ENCODE results near the gene RSPH9.

RSPH9 gene

DNA sequence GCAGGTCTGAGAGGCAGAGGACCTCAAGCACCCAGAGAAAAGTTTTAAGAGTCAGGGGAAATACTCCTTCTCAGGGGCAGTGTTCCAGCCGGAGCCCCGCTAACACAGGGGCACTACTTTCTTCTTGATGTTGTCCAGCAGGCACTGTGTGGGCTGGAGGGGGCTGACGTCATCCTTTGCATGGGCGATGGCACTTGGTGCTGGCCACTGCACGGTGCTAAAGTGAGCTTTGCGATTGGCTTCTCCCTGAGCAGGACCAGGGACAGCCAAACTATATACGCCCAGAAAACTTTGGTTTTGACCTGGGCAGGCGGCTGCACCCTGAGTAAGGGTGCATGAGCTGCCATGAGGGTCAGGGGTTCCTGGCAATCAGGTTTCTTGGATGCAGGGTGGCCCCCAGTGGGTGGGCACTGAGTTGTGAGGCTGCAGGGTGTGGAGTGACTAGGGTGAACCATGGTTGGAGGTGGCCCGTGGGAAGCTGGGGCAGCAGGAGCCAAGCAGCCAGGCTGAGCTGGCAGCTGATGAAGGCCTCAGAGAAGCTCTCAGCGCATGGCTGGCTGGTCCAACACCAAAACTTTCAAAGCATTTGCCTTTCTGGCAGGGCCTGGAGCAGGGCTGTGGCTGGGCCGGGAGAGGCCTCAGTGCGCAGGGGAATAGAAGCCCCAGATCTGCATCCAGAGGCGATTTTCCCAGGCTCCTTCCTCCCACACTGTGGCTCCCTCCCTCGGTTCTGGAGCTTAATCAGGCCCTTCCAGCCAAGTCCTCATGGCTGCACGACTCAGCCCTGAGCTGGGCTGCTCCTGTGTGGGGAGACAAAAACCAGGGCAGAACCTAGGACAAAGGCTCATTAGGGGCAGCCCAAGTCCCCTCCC, 24.4 kb downstream of the RSPH9 start:
- no peak for FAIRE-seq

DNA sequence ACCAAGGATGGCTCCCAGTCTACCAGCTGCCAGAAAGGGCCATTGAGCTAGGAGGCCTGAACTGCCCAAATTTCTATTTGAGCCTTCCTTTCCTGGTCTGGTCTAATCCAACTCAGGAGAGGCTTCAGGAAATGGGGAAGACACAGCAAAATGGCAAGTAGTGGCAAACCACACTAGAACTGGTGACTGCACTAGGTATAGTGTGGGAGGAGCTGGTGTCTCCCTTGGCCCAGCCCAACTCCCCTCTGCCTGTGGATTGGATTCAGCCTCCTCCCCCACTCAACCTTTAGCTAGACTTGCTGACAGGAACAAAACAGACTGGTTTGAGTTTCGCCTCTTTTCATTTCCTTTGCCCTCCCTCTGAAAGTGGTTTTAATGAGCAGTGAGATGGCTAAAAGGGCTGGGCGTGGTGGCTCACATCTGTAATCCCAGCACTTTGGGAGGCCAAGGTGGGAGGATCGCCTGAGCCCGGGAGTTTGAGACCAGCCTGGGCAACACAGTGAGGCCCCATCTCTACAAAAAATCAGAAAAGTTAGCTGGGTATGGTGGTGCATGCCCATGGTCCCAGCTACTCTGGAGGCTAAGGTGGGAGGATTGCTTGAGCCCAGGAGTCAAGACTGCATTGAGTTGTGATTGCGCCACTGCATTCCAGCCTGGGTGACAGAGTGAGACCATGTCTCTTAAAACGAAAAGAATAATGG, 25.2 kb downstream of the RSPH9 start:
- FAIRE-seq, result no peak

DNA sequence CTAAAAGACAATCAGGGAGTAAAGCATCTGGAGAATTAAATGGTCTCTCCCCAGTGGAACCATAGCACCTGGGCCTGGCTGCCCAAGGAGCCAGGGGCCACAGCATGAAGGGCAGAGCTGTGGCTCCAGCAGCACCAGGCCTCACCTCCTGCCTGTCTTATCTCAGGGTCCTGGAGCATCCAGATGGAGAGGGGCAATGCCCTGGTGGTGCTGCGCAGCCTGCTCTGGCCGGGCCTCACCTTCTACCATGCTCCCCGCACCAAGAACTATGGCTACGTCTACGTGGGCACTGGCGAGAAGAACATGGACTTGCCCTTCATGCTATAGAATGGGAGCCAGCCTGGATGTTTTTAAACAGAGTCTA, 25.8 kb downstream of the RSPH9 start:
- FAIRE-seq, result no peak

DNA sequence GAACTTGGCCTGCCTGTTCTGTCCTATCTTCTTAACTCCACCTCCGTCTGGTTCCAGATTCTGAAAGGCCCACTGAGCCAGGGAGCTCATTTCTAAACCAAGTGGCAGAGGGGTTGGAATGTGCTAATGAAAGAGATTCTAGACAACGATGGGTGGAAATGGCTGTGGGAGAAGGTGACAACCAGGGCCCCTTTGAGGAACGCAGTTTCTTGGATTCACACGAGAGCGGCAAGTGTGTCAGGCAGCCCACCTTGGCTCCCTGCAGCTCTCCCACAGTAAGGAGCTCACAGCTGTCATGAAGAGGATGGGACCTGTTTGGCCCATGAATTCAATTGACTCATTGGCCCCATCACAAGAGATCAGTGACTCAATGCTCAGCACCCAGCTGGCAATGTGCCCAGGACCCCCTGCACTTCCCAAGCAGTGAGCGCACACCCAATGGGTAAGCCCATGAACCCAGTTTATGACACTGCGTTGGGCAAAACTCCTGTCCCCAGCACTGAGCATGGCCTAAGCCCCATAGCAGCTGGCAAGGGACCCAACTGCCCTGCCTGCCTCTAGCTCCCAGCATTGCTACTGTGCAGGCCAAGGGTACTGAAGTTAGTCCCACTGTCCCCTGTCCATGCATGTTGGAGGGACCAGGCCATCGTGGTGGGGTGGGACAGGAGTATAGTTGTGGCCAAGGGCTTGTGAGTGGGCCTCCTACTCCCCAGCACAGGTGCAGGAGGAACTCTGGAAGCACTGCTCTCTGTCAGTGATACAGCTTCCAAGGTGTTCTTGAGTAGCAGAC, 26.4 kb downstream of the RSPH9 start:
- FAIRE-seq, result no peak

DNA sequence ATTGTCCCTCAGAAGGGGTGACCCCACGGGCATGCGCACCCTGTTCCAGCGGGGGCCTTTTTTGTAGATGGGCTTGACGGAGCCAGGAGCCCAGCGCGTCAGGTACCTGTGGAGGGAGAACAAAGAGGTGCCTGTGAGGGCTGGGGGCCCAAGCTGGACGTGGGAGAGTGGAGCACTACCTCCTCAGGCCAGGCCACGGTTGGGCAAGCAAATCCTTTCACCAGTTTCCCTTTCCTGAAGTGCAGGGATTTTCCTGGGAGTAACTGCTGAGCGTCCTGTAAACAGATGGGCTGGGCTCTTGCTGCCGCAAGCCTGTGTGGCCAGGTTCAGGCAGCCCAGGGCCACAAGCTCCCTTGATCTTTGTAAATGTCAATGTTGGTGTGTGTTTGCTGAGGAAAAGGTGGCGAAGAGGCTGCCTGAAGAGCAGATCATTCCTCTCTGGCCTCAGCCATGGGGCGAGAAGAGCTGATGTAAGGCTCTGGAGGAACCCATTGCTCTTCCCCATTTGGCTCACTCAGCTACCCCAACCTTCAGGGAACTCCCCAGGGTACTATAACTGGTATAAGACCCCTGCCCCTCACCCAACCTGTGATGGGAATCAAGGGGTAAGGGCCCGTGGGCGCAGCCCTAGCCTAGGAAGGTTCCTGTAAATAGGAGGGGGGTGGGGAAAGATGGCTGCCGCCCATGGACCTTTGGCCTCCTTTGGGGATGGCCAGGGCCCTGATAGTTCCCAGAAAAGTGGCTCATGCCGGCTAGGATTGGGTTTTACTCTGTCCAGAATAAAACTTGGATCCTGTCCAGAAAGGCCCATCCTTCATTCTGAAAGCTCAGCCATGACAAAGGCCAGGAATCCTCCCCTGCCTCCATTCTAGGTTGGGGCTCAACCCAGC, 27.2 kb downstream of the RSPH9 start:
- no peak for FAIRE-seq

DNA sequence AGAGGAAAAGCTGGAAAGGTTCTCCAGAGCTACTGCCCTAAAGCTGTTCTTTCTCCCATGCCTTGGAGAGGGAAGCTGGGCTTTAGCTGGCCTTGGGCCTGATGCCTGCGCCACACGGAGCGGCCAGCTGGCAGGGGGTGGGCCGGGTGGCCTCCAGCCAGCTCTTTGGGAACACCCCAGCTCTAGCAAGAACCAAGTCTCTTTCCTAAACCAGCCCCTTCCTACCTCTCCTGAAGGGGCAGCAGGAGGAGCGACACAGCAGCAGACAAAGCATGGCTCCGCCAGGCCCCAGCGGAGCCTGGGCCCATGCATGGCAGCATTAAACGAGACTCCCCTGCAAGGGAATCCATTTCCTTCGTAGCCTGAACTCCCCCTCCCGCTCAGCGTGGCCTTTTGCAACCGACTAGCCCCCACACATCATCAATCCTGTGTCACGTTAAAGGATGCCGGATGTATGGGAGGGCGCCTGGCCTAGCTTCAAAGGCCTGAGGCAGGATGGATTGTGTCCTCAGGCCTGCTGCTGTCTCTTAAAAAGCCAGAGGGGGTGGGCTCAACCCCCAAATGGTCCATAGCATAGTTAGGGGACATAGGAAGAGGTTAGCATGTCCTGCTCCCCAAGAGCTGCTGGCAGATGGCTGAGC, 28.7 kb downstream of the RSPH9 start:
- no peak for FAIRE-seq

DNA sequence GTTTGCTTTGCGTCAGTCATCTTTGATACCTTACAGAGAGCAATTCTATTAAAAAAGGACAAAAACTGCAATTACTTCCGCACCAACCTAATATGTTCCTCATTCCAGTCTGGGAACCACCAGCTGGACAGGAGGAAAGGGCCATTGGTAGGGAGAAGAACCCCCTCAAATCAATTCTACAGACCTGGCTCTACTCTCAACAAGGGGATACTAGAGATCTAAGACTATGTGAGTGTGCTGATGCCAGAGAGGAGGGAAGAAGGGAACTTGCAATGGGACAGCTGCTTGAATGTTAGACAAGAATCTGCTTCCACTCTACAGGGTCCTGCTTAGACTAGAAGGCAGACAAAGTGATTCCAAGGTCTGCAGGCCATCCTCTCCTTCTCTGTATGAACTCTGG, 29.5 kb downstream of the RSPH9 start:
- FAIRE-seq, result no peak

DNA sequence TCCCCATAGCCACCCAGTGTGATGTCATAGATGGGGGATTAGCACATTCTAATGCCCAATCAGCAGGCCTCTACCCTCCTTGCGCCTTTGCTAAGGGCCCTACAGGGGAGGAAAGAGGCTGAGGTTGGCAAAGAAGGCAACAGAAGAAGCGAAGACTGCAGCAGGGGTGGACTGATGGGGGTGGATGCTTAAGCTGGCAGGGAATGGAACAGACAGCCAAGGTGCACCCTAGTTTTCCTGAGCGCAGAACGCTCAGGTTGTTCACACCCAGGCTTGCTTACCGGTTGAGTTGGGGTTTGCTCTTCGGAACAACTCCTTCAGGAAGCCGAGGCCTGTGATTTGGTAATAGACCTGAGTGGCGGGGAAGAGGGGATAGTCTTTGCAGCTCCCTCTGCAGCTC, 30.1 kb downstream of the RSPH9 start:
- FAIRE-seq, result no peak

DNA sequence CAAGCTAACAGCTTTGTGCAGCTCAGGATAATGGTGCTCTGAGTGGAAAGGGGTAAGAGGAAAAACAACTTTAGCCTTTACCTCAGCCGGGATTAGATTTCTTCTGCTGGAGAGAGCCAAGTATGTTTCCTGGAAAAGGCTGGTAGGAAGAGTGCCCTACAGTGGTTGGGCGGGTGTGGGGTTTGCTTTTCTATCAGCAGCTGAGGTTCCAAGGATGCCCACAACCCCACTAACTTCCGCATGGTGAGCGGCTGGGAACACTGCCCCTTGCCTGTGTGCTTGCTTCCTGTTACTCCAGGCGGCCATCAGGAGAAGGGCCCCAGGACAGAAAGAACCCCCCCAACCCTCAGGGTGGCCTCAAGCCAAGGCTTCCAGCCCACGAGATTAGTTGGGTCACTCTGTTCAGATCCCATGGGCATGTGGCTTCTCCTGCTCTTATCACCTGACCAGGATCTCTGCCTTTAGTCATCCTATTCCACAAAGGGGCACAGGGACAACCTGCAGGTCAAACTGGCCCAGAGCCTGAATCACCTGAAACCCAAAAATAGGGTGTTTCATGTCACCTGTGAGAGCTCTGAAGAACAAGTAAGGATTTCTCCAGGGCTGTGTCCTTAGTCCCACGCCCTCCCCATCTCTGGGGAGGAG, 32.2 kb downstream of the RSPH9 start:
- FAIRE-seq, result no peak

DNA sequence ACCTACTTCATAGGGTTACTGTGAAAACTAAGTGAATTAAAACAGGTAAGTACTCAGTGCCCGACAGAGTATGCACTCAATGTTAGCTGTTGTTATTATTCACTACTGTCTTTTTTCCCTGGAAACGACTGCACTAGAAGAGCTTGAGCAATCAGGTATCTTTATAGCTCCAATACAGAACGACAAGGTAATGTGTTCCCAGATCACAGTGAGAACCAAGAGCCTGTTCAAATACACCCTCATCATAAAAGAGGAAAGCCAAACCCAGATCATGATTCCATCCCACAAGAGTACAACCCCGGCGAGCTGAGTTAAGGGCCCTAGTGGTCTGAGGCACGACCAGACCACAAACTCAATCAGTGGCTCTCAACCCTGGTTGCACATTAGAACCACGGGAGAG, 32.9 kb downstream of the RSPH9 start:
- no peak for FAIRE-seq

DNA sequence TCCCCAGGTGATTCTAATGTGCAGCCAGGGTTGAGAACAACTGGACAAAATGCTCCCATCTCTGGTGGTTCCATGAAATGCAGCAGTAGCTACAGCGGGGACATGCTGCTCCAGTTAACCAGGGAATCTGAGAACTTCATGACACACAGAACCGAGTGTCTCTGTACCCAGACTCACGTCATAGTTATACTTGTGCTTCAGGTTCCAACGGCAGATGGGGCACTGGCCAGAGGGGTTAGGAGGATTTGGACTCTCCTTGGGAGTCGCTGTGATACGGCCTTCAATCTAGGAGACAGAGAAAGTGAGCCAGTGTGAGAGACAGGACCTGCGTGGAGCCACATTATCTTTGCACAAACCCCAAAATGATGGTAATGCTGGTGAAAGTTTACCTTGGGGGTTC, 33.5 kb downstream of the RSPH9 start:
- no peak for FAIRE-seq

DNA sequence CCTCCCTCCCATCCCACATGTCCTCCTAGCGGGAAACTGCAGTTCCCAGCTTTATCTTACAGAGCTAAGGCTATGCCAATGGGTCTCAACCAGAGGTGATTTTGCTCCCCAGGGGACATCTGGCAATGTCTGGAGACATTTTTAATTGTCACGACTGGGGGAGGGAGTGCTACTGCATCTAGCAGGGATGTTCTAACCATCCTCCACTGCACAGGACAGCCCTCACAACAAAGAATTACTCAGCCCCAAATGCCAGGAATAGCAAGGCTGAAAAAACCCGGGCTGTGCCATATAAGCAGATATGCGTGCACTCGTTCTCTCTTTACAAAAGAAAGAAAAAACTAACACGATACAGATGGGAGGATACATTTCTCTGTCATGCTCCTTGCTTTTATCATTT, 34.2 kb downstream of the RSPH9 start:
- FAIRE-seq, result no peak

DNA sequence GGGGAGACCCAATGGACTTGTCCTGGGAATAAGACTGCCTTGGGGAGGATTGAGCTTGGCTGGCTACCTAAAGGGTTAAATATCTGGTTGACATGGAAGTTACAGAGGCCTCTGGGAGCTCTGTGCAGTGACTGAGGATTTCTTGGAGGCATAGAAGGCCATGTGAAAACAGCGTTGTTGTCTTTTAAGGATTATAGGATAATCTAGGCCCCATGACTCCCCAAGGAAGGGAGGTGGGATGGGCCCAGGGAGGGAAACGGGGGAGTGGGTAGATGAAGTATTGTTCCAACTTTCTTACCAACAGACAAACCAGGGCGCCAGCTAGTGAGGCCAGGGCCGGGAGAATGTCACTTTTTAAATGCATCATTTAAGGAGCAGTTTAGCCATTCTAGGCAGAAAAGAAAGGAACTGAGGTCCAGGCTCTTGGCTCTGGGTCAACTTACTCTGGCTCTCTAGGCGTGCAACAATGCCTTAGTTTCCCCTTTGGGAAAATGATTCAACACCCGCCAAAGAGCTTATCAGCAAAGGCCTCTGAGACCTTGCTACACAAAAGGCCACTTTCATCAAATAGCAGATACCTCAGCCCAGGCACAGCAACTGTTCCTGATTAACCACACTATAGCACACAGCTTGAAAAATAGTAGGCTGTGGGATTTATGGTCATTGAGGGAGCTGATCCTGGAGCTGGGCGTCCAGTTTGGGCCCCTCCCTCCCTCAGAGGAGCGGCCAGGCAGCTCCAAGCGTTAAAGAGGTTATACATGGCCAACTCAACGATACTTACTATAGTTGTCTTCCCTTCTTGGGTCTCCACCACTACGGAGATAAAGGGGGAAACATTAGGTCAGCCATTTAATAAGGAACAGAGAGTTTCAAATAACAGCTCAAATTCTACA, 35.7 kb downstream of the RSPH9 start:
- no peak for FAIRE-seq

DNA sequence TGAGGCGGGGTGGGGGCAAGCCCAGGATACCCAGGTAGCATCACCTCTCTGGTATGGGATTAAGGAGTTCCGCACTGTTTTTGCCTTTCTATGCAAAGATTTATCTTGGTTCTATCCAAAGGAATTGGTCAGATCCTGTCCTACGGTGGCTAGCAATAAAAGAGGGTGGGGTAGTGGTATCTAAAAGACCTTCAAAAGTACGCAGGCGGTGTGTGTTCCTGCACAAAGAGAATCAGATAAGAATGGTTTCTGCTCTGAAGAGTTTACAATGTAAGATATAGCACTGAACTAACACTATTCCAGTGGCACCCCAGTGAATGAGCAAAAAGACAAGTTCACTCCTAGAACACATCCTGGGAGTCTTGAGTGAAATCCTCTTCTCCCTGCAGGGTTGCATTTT, 36.5 kb downstream of the RSPH9 start:
- FAIRE-seq, result no peak

DNA sequence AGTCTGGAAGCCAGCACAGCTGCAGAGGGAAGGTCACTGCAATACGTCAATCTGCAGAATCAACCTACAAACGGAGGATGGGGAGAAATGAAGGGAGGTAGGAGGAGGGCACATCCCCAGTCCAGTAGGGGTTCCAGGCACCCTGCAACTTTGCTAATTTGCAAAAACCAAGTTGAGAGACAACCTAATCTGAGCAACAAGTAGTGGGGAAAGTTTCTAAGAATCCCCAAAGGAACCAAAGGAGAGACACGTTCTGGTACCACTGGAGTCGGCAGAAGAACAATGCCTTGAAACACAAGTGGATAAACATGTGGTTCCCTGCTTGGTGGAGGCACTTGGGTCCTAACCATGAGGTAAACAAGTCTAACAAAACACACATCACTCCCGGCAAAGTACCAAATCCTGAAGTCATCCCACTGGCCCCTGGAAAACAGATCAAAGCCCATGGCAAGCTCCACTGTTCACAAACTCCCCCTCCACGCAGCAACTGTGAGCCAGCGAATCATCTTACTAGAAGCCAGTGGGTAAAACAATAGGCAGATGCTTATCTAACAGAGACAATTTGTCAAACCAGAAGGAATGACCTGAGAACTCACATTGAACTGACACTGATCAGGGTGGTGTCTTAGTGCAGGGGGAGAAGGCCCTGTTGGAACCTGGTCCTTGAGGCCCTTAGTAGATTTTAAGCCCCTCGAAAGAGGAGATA, 38.0 kb downstream of the RSPH9 start:
- no peak for FAIRE-seq

DNA sequence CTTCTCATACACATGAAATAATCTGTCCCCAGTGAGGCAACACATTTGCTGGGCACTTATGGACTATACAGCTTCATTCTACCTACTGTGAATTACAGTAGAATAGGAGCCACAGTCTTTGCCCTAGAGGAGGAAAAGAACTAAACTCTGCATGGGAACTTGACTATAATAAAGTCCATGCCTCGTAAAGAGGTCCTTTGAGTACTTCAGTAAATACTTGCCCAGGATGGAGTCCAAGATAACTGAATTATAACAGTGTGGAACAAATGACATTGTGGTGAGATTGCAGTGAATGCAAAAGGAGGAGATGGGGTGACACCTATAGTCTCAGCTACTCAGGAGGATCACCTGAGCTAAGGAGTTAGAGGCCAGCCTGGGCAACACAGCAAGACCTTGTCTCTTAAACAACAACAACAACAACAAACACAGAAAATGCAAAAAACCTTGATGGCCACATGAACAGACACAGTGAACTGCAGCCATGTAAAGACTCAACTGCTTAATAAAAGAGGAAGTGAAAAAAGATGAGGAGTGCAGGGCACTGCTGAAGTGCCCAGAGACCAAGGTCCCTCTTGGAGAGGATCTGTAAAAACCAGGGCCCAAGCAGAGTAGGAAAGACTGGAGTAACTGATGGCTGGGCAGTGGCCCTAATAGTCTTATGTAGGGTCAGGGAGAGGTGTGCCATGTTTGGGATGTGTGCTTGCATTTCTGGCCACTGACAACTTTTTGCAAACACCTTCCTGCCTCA, 39.0 kb downstream of the RSPH9 start:
- no peak for FAIRE-seq

DNA sequence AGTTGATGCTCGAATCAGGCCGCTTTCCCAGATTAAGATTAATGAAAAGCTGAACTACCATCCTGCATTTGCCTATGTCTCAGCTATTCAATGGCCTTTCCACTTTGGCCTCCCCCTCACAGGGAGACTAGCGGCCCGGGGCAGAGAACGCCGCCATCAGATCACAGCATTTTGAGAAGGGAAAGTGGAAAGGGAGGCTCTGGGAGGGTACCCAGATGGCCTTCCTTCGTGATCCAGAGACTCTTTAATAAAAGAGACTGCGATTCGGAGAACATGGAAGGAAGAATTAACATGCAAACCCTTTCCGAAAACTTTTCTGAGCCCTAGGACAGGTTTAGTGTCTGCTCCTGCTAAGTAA, 42.2 kb downstream of the RSPH9 start:
- FAIRE-seq, result no peak

DNA sequence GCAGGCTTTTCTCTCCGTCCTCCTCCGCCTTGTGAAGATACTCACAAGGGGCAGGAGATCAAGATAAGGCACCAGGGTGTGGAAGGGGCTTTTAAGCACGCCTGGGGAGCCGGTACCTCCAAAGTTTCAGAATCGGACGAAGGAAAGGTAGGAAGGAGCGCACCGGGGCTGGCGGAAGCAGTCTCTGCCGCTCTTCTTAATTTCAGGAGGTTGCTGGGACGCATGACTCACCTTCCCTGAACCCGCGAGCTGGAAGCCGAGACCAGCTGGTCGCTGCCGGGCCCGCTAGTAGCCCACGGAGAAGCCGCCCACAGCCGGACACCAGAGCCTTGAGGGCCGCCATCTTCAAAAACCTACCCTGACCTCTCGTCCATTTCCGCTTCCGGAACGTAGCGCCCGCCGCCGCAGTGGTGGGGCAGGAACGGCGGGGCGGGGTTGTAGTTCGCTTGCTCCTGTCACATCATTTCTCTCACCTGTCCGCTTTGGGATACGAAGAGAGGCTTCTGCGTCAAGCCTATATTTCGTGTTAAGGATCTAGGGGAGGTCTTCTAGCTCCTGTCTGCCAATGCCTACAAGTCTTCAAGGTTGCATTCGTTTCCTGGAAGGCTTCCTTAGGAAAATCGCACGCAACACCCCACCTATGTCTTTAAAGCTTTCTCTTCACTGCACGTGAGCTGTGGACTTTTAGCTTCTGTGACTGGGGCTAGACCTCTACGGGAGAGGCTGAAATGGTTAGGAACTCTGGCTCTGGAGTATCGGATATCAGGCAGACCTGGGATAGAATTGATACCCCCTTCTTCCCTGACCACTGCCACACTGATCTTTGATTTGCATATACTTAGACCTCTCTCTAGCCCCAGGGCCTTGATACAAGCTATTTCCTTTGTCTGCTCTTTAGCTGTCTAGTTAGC, 42.9 kb downstream of the RSPH9 start, which contains the start of gene MRPS18A:
MRPS18A (minus strand) TSS at position 355 of the 911 bp plus-strand sequence; CDS start at position 343, 12 bp downstream.
- FAIRE-seq, result no peak
